Panc1 (cell line): Measurements from ENCODE around the gene SESTD1. TPM values are rescaled to one million over a fixed set of nuclear protein-coding genes. Genes with fewer than 3 reads are reported as not detected.

Experiments
- ATAC-seq: fragments of 200-7000 bp; cut with Tn5 transposase; 2 replicates; pipeline ENCODE4 v1.9.1; 2020; ENCODE audit warnings: mild to moderate bottlenecking, moderate library complexity
- BruUV-seq: library from RNA; stranded (reverse); fragments of 400-500 nt; replicated peaks from 2 replicates; lab custom pipeline; 2021; lab: Mats Ljungman, UMichigan
- CTCF ChIA-PET: fragments of 300-600 bp; sonication (Branson Sonifier 250); formaldehyde crosslinking; loops from one replicate; lab custom pipeline; 2022; ENCODE audit warnings: antibody characterized with exemption; lab: Charles Lee
- POLR2A ChIA-PET: fragments of 300-600 bp; sonication (Branson Sonifier 250); formaldehyde crosslinking; loops from one replicate; lab custom pipeline; 2022; ENCODE audit warnings: antibody characterized with exemption; lab: Charles Lee
- DNase-seq: peaks from one replicate; pipeline ENCODE4 v3.0.0-alpha.2; 2010; ENCODE audit warnings: low read depth, low spot score
- H3K27ac ChIP-seq: 2 replicates; pipeline ENCODE4 v1.5.1; 2011; ENCODE audit warnings: mild to moderate bottlenecking, low read length, inconsistent platforms
- H3K27me3 ChIP-seq: fragments of 200-500 bp; sonication (Bioruptor generic); 2 replicates; pipeline ENCODE4 v1.6.0; 2014; ENCODE audit warnings: low read length, inconsistent platforms; ENCODE audit not compliant: control insufficient read depth, insufficient read depth
- H3K36me3 ChIP-seq: fragments of 200-500 bp; sonication (Bioruptor generic); 2 replicates; pipeline ENCODE4 v1.5.1; 2014; ENCODE audit warnings: inconsistent platforms, mild to moderate bottlenecking, low read length, moderate library complexity; ENCODE audit not compliant: control insufficient read depth, insufficient read depth
- H3K4me1 ChIP-seq: 2 replicates; pipeline ENCODE4 v1.5.1; 2011; ENCODE audit warnings: inconsistent platforms, mild to moderate bottlenecking, low read length, moderate library complexity; ENCODE audit not compliant: control insufficient read depth, insufficient read depth
- H3K4me3 ChIP-seq, 2 experiments: 2 replicates each; pipeline ENCODE4 v1.5.1; 2011 to 2012; ENCODE audit warnings: low read depth in 2 of 2, low read length in 2 of 2, mild to moderate bottlenecking in 2 of 2, inconsistent platforms in 1 of 2, moderate library complexity in 1 of 2
- H3K9me3 ChIP-seq: fragments of 200-500 bp; sonication (Bioruptor generic); 2 replicates; pipeline ENCODE4 v1.5.1; 2014; ENCODE audit warnings: low read depth, mild to moderate bottlenecking, inconsistent platforms, low read length, moderate library complexity; ENCODE audit not compliant: control insufficient read depth, insufficient read depth
- CTCF ChIP-seq: fragments of 450-650 bp; IDR thresholded peaks from 2 replicates; pipeline ENCODE4 v1.5.1; 2017; ENCODE audit warnings: mild to moderate bottlenecking
- POLR2AphosphoS5 ChIP-seq: IDR thresholded peaks from 2 replicates; pipeline ENCODE4 v1.6.1; 2012; ENCODE audit warnings: mild to moderate bottlenecking, low read depth, low read length, moderate library complexity
- SIN3A ChIP-seq: IDR thresholded peaks from 2 replicates; pipeline ENCODE4 v1.6.1; 2012; ENCODE audit warnings: low read depth, mild to moderate bottlenecking, low read length, moderate library complexity, borderline replicate concordance; ENCODE audit not compliant: insufficient read depth
- TCF7L2 ChIP-seq: IDR thresholded peaks from 2 replicates; pipeline ENCODE4 v1.6.1; 2011; ENCODE audit warnings: mild to moderate bottlenecking, low read depth, low read length, inconsistent platforms
- in situ Hi-C: cut with HindIII; loops from 2 replicates; pipeline ENCODE4 v1.10.0; 2016; ENCODE audit warnings: low sequenced_read_pairs, low pct_unique_long_range_greater_than_20kb
- intact Hi-C: fragments of 100-400 bp; cut with micrococcal nuclease; formaldehyde crosslinking; loops from one replicate; pipeline ENCODE4 v1.10.0; 2022; ENCODE audit not compliant: unreplicated experiment
- total RNA-seq: library from RNA; stranded (reverse); gene quantifications from one replicate; pipeline ENCODE4 v1.2.1, GENCODE V29; 2021; ENCODE audit not compliant: unreplicated experiment
- TF ChIP-seq, protein P1 (sequence below), 2 experiments: IDR thresholded peaks; 2 replicates each; pipeline ENCODE4 v1.6.1; 2011 to 2012; ENCODE audit warnings: low read depth in 2 of 2, control low read depth in 1 of 2, low read length in 1 of 2, mild to moderate bottlenecking in 1 of 2, moderate library complexity in 1 of 2; ENCODE audit not compliant: insufficient read depth in 1 of 2

SESTD1 gene
- total RNA-seq, 1 experiment from 2014 or later: 31.3 TPM

- ChIA-PET POLR2A (no interaction called here), CTCF (no interaction called here)
- Histone ChIP-seq H3K27me3 (no peaks in the 10 kb centered on the region), H3K9me3 (no peaks in the 10 kb centered on the region), H3K4me1 (no peaks in the 10 kb centered on the region), H3K27ac (no peak overlapping the region), H3K4me3 (no peak overlapping the region), H3K36me3 (no peaks in the 10 kb centered on the region)
- DNase-seq (no peak), ATAC-seq (no peak)
- TF ChIP-seq SIN3A: no peak
- TF ChIP-seq POLR2AphosphoS5: no peak
- TF ChIP-seq CTCF: no peak
- TF ChIP-seq, protein P1, sequence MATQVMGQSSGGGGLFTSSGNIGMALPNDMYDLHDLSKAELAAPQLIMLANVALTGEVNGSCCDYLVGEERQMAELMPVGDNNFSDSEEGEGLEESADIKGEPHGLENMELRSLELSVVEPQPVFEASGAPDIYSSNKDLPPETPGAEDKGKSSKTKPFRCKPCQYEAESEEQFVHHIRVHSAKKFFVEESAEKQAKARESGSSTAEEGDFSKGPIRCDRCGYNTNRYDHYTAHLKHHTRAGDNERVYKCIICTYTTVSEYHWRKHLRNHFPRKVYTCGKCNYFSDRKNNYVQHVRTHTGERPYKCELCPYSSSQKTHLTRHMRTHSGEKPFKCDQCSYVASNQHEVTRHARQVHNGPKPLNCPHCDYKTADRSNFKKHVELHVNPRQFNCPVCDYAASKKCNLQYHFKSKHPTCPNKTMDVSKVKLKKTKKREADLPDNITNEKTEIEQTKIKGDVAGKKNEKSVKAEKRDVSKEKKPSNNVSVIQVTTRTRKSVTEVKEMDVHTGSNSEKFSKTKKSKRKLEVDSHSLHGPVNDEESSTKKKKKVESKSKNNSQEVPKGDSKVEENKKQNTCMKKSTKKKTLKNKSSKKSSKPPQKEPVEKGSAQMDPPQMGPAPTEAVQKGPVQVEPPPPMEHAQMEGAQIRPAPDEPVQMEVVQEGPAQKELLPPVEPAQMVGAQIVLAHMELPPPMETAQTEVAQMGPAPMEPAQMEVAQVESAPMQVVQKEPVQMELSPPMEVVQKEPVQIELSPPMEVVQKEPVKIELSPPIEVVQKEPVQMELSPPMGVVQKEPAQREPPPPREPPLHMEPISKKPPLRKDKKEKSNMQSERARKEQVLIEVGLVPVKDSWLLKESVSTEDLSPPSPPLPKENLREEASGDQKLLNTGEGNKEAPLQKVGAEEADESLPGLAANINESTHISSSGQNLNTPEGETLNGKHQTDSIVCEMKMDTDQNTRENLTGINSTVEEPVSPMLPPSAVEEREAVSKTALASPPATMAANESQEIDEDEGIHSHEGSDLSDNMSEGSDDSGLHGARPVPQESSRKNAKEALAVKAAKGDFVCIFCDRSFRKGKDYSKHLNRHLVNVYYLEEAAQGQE (IDR thresholded peaks at IDR 0.05; ENCODE audit: insufficient read depth in 1 of 2, low read depth in 2 of 2, low read length in 1 of 2): no peak
- TF ChIP-seq TCF7L2: no peak
- no TSS peak for BruUV-seq
- intact Hi-C loops (no loop called here), in situ Hi-C loops (no loop called here)
Measured at GRCh38 chr2:179252423-179252822, 12.2 kb downstream of the SESTD1 start.

- TF ChIP-seq TCF7L2: no peak
- TF ChIP-seq SIN3A: no peak
- TF ChIP-seq POLR2AphosphoS5: no peak
- TF ChIP-seq CTCF: no peak
- TF ChIP-seq, protein P1 (IDR thresholded peaks at IDR 0.05; ENCODE audit: insufficient read depth in 1 of 2, low read depth in 2 of 2, low read length in 1 of 2): no peak
- Histone ChIP-seq H3K27ac (no peak overlapping the region), H3K4me1 (no peaks in the 10 kb centered on the region), H3K4me3 (no peak overlapping the region), H3K27me3 (no peaks in the 10 kb centered on the region), H3K36me3 (no peaks in the 10 kb centered on the region), H3K9me3 (no peaks in the 10 kb centered on the region)
- BruUV-seq: no TSS peak
- intact Hi-C loops (no loop called here), in situ Hi-C loops (no loop called here)
- CTCF ChIA-PET: no interaction called here
- DNase-seq (no peak), ATAC-seq (no peak)
- POLR2A ChIA-PET: no interaction called here
Measured at GRCh38 chr2:179251870-179252269, 12.8 kb downstream of the SESTD1 start.
